ENCODE data around the gene STPG3.

The STPG3 gene

GRCh38 chr9:137267933-137268355, 16.9 kb downstream of the STPG3 start:
- no peak for DNase-seq

- no peak for DNase-seq
Observed at GRCh38 chr9:137268538-137269201, 17.6 kb downstream of the STPG3 start.

DNA sequence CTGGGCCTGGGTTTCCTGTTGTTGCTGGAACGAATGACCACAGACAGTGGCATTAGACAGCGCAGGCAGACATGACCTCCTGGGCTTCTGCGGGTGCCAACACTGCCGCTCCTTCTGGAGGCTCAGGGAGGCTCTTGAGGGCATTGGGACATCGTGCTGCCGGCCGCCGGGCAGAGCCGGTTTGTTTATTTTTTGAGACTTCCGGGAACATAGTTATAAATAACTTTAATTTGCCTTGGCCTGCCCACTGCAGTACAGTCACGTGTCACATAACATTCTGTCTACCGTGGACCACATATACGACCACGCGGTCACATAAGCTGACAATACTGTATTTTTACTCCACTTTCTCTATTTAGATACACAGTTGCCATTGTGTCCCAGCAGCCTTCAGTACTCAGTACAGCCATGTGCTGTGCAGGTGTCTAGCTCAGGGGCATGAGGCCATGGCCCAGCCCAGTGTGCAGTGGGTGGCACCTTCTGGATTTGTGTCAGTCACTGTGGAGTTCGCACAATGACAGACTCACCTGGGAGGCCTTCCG, 18.2 kb downstream of the STPG3 start:
- DNase-seq, result no peak

GRCh38 chr9:137270929-137271695, 20.0 kb downstream of the STPG3 start:
- no peak for DNase-seq

DNA sequence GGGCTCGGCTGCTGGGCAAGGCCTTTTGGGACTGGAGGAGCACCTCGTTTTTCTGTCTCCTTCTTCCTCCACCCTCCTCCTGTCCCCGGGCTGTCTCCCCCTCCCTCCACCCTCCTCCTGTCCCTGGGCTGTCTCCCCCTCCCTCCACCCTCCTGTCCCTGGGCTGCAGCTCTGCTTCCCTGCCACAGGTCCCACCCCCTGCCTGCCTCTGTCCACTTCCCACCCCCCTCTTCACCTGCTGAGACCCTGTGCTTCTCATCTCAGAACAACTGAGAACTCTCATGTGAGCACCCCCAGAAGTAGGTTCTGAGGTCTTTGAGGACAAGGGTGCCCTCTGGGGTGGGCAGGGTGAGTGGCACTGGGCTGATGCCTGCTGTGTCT, 20.6 kb downstream of the STPG3 start:
- DNase-seq, result no peak

- DNase-seq, result peak; percentile 55
Observed at GRCh38 chr9:137272241-137273094, 21.4 kb downstream of the STPG3 start.

GRCh38 chr9:137273095-137273490, 22.0 kb downstream of the STPG3 start:
- no peak for DNase-seq

DNA sequence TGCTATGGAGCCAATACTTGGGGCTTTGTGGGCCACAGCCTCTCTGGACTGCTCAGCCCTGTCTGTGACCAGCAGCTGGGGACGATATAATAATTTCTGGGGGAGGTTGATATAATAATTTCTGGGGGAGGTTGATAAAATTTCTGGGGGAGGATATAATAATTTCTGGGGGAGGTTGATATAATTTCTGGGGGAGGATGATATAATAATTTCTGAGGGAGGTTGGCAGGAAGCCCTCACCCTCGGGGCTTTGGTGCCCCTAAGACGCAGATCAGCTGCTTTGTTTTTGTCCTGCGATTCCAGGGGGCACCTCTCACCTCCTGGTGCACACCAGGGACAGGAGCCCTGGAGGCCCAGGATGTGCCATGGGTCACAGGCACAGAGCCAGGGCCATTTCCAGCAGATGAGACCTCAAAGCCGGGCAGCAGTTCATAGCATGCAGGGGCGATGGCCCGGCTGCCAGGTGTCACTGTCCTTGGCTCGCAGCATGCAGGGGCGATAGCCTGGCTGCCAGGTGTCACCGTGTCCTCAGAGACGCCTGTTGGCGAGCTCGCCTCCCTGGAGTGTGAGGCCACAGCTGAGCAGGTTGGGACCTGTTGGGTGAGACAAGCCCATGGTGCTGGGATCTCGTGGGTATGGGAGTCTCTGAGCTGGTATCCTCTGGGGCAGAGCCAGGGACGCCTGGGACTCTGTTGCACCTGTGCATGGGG, 22.7 kb downstream of the STPG3 start:
- peak; percentile 89 for DNase-seq

GRCh38 chr9:137275203-137275587, 24.1 kb downstream of the STPG3 start:
- DNase-seq, result no peak

- DNase-seq, result no peak
Observed at GRCh38 chr9:137275588-137276472, 24.7 kb downstream of the STPG3 start.

DNA sequence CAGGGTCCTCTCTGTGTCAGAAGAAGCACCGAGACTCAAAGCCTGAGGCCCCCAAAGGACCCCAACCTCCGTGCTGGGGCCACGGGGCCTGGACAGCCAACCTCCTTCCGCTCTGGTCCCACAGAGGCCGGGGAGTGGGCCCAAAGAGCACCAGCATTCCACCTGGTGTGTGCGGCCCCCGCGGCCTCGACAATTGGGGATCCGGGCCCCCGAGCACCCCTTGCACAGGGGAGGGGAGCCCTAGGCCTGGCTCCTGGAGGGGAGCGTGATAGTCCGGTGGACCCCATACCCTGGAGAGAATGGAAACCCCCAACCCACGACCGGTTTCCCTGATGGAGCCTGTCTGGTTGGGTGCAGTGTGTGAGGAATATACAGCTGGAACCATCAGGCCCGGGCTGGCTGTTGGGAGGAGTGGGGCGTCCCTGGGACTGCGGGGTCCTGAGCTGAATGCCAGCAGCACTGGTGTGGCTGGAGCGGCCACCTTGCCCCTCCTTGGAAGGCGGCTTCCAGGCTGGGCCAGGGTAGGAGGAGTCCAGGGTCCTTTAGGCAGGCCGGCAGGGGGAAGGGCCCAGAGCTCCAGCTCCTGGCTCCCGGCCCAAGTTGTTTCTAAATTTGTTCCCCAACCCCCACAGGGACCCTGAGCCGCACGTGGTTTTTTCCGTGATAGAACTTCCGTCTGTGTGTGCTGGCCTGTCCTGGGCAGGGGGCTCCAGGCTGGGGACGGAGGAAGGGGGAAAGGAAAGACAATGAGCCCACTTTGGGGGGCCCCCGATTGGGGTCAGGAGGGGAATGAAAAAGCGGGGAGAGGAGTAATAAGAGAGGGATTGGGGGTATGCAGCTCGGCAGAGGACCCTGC, 25.6 kb downstream of the STPG3 start:
- no peak for DNase-seq

DNA sequence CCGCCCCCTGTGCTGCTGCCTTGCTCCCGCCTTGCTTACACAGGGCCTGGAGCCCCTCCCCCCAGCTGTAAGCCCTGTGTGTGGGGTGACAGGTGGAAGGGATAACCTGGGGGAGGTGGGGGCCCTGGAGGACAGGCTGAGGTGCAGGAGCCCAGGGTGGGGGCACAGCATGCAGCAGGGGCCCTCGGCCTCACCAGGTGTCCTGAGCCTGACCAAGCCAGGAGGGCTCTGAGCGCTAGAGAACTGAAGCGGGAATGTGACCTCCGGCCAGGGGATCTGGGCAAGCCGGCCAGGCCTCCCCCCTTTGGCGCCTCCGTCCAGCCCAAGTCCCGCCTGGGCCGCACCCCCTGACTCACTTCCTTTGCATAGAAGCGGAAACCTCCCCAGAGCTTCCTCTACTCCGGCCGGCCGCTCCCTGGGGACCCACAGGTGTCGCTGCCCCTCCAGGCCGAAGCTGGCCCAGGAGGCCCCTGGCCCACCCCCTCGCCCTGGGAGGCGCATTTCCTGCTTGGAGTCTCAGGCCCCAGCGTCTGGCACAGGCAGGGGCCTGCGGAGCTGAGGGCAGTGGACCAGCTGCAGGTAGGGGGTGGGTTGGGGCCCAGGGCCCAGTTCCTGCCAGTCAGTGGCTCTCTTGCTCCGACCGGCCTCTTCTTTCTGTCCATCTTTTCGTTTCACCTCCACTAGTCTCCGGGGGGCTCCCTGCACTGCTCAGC, 26.4 kb downstream of the STPG3 start, which contains the start of gene TOR4A:
Gene TOR4A, plus strand, starts transcription at position 398 of the 713 bp plus-strand sequence. CDS start 964 bp downstream, outside the sequence.
- DNase-seq, result no peak

GRCh38 chr9:137278061-137278701, 27.1 kb downstream of the STPG3 start:
- DNase-seq, result no peak

DNA sequence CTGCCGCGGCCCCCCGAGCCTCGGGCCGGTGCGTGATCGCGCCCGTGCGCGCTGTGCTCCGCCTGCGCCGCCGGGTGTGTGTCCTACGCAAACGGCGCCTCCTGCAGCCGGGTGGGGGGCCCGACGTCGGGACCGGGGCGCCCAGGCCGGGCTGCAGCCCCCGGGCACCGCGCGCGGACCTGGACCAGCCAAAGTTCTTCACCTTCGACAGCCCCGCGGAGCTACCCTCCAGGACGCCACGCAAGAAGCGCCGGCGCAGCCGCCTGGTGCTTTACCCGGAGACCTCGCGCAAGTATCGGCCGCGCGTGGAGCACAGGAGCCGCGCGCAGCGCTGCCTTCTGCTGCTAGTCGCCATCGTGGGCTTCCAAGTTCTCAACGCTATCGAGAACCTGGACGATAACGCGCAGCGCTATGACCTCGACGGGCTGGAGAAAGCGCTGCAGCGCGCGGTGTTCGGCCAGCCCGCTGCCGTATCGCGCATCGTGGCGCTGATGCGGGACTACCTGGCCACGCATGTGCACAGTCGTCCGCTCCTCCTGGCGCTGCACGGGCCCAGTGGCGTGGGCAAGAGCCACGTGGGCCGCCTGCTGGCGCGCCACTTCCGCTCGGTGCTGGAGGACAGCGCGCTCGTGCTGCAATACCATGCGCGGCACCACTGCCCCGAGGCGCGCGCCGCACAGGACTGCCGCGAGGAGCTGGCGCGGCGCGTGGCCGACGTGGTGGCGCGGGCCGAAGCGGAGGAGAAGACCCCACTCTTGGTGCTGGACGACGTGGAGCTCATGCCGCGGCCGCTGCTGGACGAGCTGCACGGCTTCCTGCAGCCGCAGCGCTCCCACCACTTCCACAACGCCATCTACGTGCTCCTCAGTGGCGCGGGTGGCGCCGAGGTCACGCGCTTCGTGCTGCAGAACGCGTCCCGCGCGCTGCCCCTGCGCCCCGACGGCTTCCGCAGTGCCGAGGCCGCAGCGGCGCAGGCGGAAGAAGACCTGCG, 27.9 kb downstream of the STPG3 start:
- no peak for DNase-seq

- no peak for DNase-seq
Observed at GRCh38 chr9:137279741-137280473, 28.8 kb downstream of the STPG3 start.

DNA sequence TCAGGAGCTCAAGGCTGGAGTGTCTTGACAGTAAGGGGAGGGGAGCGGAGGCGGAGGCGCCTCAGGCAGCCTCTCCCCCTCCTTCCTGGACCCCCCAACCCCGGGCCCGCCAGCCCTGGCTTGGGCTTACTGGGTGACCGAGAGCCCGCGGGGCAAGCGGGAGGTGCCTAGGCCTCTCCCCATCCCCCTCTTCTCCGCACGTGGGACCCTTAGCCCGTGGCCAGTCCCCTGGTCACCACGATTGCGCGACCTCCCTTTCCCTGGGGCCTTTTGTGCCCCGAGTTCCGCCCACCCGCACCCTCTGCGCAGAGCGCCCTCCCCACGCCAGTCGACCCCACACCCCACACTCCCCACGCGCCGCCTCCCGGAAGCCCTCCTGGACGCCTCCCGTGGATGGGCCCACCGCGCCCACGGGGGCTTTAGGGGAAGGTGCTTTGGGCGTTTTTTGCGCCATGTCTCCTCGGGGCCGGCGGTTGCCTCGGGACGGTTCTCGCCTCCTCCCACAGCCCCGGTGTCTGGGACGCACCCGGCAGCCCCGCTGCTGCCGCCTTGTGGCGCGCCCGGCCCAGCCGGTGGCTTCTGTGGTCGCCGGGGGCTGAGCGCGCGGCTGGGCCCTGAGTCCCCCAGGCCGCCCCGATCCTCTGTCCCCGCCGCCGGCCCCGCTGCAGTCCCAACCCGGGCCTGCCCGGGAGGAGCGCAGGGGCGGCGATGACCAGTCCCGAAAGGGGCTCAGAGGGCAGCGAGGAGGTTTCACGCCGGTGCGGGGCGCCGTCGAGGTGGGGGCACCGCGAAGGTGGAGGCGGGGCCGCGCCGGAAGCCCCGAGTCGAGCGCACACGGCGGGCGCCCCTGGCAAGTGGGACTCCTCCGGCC, 29.6 kb downstream of the STPG3 start:
- no peak for DNase-seq

All from NCI-H510A (cell line).